T-helper 22 cell (primary cell): ENCODE results near the gene TRPM5.

ENCODE experiments used
- DNase-seq: peaks from one replicate; pipeline ENCODE4 v3.0.0-alpha.2; 2020; ENCODE audit warnings: low read depth

Gene TRPM5

GRCh38 chr11:2436013-2436520, 8.2 kb downstream of the TRPM5 start:
- no peak for DNase-seq

DNA sequence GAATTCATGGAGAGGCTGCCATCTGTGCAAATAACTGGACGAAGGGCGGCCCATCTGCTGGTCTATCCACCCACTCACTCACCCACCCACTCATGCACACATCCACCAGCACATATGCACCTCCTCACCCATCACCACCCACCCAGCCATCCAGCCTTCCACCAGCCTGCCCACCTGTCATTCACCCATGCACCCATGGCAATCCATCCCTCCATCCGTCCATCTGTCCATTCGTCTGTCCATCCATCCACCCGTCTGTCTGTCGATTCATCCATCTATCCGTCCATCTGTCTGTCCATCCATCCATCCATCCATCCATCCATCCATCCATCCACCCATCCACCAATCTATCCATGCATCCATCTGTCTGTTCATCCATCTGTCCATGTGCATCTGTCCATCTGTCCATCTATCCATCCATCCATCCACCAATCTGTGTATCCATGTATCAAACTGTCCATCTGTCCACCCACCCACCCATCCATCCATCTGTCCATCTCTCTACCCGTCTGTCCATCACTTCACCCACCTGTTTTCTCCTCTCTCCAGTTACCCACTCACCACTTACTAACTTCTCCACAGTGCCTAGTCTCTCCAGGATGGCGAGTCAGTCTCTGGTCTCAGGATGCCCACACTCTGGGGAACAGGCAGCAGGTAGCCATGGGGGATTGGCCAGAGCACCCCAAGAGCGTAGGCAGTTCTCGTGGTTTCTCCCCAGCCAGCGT, 8.9 kb downstream of the TRPM5 start:
- DNase-seq, result no peak

DNA sequence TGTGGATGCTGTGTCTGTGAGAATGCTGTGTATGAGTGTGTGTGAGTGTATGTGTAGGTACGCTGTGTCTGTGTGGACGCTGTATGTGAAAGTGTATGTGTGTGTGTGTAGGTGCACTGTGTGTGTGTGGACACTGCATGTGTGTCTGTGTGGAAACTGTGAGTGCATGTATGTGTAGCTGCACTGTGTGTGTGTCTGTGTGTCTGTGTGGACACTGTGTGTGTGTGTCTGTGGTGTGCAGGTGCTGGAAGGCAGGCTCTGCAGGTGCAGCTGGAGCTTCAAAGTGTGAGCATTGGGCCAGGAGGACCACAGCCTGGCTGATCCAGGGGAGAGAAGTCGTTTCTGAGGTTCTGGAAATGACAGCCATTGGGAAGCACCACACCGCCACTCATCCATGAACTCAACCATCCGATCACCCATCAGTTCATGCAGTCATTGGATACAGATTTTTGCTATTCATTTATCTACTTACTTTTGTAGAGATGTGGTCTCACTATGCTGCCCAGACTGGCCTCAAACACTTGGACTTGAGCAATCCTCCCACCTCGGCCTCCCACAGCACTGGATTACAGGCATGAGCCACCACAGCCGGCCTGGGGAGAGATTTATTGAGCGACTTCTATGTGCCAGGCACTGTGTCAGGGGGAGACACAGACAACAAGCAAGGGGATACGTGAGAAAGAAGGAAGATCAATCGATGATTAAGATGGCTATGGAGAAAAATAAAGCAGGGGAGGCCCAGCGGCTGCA, 9.6 kb downstream of the TRPM5 start:
- no peak for DNase-seq

DNA sequence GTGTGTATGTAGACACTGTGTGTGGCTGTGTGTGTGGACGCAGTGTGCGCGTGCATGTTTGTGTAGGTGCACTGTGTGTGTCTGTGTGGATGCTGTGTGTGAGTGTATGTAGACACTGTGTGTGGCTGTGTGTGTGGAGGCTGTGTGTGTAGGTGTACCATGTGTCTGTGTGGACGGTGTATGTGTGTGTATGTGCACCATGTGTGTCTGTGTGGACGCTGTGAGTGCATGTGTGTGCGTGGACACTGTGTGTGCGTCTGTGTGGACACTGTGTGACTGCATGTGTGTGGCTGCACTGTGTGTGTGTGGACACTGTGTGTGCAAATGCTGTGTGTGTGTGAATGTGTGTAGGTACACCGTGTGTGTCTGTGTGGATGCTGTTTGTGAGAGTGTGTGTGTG, 10.3 kb downstream of the TRPM5 start:
- no peak for DNase-seq

- DNase-seq, result no peak
These were observed 11.0 kb downstream of the TRPM5 start for GRCh38 chr11:2433106-2433925.

- DNase-seq, result no peak
These were observed 11.7 kb downstream of the TRPM5 start for GRCh38 chr11:2432628-2433071.

- DNase-seq, result no peak
These were observed 12.1 kb downstream of the TRPM5 start for GRCh38 chr11:2432171-2432621.

GRCh38 chr11:2431395-2431794, 12.9 kb downstream of the TRPM5 start:
- no peak for DNase-seq

DNA sequence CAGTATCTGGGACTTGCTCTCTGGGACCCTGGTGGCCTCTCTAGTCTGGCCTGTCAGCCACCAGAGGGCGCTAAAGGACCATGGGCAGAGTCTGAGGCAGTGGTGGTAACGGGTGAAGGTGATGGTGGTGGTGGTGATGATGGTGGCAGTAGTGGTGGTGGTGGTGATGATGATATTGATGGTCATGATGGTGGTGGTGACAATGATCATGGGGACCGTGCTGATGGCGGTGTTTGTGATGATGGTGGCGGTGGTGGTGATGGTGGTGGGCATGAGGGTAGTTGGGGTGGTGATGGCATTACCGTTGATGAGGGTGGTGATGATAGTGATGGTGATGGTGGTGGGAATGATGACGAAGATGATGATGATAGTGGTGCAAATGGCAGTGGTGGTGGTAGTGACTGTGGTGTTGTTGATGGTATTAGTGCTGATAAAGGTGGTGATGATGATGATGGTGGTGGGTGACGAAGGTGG, 16.0 kb downstream of the TRPM5 start:
- peak; percentile 64 for DNase-seq

GRCh38 chr11:2427721-2428321, 16.5 kb downstream of the TRPM5 start:
- no peak for DNase-seq

- DNase-seq, result no peak
These were observed 17.3 kb downstream of the TRPM5 start for GRCh38 chr11:2426826-2427521.

GRCh38 chr11:2426221-2426620, 18.1 kb downstream of the TRPM5 start:
- DNase-seq, result no peak

DNA sequence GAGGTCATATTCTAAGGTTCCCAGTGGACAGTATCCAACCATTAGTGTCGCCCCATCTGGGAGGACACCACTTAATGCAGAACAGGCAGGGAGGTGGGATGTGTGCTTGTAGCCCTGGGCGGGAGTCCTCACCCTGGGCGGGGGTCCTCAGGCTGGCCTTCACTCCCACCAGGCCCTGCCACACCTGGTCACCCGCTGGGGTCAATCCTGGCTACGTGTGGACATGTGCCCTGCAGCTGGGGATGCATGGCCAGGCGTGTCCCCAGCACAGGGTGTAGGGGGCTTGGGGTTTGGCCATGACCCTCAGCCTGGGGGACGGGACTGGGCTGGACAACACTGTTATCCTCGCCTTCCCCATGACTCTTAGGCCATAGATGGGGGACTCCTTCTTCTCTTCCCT, 18.8 kb downstream of the TRPM5 start:
- no peak for DNase-seq

DNA sequence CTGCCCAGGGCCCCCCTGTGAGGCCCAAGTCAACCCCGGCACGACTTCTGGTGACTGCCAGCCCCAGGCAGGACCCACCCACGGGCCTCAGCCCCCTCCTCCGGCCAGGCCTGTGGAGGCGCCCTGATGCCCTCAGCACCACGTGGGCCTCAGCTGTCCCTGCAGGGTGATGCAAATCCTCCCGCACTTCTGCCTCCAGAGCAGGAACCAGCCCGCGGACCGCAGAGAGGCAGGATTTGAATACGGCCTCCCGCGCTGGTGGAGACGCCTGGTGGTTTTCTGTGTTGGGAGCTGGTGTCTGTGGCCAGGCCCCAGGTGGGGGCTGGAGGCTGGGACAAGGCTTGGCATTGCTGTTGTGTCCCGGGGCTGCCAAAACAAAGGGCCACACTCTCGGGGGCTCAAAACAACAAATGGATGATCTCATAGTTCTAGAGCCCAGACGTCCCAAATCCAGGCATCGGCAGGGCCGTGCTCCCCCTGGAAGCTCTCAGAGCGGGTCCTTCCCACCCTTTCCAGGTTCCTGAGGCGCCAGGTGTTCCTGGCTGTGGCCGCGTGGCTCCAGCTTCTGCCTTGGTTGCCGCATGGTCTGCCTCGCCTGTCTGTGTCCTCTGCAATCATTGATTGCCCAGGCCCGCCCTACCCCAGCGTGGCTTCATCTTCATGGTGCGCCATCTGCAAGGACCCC, 19.4 kb downstream of the TRPM5 start:
- DNase-seq, result no peak

- no peak for DNase-seq
These were observed 20.9 kb downstream of the TRPM5 start for GRCh38 chr11:2423157-2424025.

GRCh38 chr11:2422461-2423156, 21.7 kb downstream of the TRPM5 start:
- no peak for DNase-seq

GRCh38 chr11:2421996-2422395, 22.3 kb downstream of the TRPM5 start:
- DNase-seq, result no peak

DNA sequence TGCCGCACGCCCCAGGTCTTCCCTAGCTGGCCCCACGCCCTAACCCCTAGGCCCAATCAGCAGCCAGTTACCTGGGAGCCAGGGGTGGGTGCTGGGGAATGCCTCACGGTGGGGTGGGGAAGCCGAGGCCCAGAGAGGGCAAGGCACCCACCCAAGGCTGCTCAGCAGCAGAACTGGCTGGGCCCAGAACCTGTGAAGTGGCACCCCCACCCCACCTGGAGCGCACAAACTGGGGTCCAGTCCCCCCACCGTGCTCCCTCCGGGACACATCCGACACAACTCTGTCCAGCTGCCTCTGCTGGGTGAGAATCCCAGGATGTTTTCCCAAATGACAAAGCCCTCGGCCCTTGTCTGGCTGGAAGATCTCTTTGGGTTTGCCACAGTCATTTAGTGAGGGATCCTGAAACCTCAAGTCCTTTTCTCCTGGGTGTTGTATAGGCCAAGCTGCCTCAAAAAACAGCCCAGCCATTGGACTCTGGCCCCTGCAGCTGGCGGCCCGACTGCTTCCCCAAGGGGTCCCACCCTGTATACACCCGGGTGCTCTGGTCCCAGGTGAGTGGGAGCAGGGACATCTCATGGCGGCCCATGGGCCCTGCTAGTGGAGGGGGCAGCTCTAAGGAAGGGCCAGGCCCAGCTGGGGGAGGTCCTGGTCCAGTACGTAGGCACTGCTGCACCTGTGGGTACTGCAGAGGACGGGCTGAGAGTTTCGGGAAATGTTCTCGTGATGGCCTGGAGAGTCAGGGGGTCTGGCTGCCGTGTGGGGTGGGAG, 22.9 kb downstream of the TRPM5 start:
- no peak for DNase-seq
